Choroid plexus epithelial cell (primary cell): ENCODE data around the gene ADTRP.

ENCODE experiments used
- DNase-seq: peaks from one replicate; pipeline ENCODE4 v3.0.0-alpha.2; 2010; ENCODE audit warnings: low read depth
- H3K4me3 ChIP-seq: 2 replicates; pipeline ENCODE4 v1.5.1; 2011; ENCODE audit warnings: low read depth, mild to moderate bottlenecking, control low read depth, low read length, moderate library complexity
- TF ChIP-seq, protein P1 (sequence below): conservative IDR thresholded peaks from 2 replicates; pipeline ENCODE4 v1.5.1; 2011; ENCODE audit warnings: low read depth, mild to moderate bottlenecking, control low read depth, inconsistent platforms, low read length, moderate library complexity

The ADTRP gene, protein sequence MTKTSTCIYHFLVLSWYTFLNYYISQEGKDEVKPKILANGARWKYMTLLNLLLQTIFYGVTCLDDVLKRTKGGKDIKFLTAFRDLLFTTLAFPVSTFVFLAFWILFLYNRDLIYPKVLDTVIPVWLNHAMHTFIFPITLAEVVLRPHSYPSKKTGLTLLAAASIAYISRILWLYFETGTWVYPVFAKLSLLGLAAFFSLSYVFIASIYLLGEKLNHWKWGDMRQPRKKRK

DNA sequence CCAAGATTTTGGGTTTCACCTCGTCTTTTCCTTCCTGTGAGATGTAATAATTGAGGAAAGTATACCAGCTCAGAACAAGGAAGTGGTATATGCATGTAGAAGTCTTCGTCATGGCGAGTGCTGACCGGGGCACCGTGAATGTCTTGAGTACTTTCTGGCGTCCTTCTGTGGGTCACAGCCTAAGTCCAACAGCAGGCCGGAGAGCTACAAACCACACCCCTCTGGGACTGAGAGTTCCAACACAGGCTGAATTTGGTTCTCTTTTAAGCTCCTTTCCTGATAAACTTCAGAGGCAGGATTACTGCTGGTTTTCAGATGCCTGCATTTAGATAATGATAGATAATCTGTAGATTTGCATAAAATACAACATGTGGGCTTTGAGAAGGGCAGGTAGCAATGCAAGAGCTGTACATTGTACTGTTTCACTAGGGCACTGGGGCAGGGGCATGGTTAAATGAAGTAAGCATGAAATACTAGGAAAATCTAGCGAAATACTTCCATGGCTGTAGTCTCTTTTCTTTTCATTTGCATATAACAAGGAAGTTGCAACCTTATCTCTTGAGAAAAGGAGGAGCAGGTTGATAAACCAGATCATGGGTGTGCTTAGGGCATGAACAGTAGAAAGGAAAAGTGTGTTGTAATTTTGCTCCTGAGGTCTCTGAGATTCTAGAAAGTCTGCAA is at the start of gene ADTRP:
Gene ADTRP (minus strand): TSS at position 156 of the 681 bp plus-strand sequence. CDS start 44 bp downstream, at position 112.
- H3K4me3 ChIP-seq: no peak within 1 kb of the TSS
- TF ChIP-seq, protein P1, sequence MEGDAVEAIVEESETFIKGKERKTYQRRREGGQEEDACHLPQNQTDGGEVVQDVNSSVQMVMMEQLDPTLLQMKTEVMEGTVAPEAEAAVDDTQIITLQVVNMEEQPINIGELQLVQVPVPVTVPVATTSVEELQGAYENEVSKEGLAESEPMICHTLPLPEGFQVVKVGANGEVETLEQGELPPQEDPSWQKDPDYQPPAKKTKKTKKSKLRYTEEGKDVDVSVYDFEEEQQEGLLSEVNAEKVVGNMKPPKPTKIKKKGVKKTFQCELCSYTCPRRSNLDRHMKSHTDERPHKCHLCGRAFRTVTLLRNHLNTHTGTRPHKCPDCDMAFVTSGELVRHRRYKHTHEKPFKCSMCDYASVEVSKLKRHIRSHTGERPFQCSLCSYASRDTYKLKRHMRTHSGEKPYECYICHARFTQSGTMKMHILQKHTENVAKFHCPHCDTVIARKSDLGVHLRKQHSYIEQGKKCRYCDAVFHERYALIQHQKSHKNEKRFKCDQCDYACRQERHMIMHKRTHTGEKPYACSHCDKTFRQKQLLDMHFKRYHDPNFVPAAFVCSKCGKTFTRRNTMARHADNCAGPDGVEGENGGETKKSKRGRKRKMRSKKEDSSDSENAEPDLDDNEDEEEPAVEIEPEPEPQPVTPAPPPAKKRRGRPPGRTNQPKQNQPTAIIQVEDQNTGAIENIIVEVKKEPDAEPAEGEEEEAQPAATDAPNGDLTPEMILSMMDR: no peak
- no peak for DNase-seq

DNA sequence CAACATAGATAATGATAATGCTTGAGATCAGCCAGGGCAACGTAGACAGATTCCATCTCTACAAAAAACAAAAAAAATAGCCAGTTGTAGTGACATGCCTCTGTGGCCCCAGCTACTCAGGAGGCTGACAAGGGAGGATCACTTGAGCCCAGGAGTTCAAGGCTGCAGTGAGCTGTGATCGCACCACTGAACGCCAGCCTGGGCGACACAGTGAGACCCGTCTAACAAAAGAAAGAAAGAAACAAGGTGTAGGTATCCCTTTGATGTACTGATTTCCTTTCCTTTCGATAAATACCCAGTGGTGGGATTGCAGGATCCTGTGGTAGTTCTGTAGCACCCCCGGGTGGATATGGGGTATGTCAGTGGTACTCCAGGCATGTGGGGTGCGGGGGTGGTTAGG is 48.2 kb upstream of the ADTRP start:
- H3K4me3 ChIP-seq: no peak overlapping the region
- DNase-seq: no peak
- TF ChIP-seq, protein P1: no peak

DNA sequence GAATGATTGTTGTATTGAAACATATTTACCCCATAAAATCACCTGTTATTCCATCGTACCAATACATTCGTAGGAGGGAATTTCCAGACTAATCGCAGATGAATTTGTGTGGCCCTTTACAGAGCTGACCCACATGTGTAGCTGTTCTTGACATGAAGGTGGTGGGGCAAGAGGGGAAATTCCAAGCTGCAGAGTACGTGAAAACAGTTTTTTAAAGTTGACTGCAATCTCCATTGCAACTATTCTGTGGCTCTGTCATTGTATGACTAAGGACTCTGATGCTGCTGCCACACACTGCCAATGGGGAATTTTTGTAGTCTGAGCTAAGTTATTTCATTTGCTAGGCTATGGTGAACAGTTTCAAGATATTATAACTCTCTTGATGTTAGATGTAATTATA is 46.4 kb upstream of the ADTRP start:
- no peak overlapping the region for H3K4me3 ChIP-seq
- TF ChIP-seq, protein P1: no peak
- peak; percentile 53 for DNase-seq

GRCh38 chr6:11822346-11822745 is 43.7 kb upstream of the ADTRP start:
- TF ChIP-seq, protein P1: no peak
- DNase-seq: no peak
- no peak overlapping the region for H3K4me3 ChIP-seq

DNA sequence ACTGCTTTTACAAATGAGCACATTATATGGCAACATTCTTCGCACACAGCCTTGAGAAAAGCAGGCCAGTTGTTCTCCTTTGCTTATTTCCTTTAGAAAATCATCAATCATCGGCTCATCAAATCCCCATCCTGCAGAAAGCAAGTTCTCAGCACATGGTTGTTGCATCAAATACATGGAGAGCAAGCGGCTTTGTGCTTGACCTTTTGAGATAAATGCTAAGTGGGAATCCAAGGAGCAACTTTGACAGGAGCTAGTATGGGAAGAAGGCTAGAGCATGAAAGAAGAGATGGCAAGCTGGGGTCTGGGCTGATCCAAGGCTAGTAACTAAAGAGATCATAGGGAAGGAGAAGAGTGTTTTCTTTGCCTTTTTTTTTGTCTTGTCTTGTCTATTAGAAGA is 43.2 kb upstream of the ADTRP start:
- TF ChIP-seq, protein P1: no peak
- no peak for DNase-seq

GRCh38 chr6:11820821-11821220 is 42.2 kb upstream of the ADTRP start:
- DNase-seq: no peak
- TF ChIP-seq, protein P1: no peak

More for the DNA sequence above, 43.2 kb upstream of the ADTRP start:
- H3K4me3 ChIP-seq: no peak overlapping the region

GRCh38 chr6:11819486-11819885 is 40.9 kb upstream of the ADTRP start:
- H3K4me3 ChIP-seq: no peak overlapping the region
- no peak for DNase-seq
- TF ChIP-seq, protein P1: no peak

More at GRCh38 chr6:11820821-11821220, 42.2 kb upstream of the ADTRP start:
- no peak overlapping the region for H3K4me3 ChIP-seq
